Neural crest cell (in vitro differentiated cells): ENCODE measurements around the gene CREB3L1. TPM values are rescaled to one million over a fixed set of nuclear protein-coding genes. Genes with fewer than 3 reads are reported as not detected.

ENCODE experiments used
- DNase-seq: peaks from one replicate; pipeline ENCODE4 v3.0.0; 2021; ENCODE audit warnings: low read depth, mixed read lengths, low spot score
- H3K27ac Mint-ChIP-seq: one replicate; pipeline ENCODE4 v1.8.0; 2021; ENCODE audit warnings: mild to moderate bottlenecking, mixed read lengths; ENCODE audit not compliant: unreplicated experiment
- H3K27me3 Mint-ChIP-seq: 2 replicates; pipeline ENCODE4 v1.8.0; 2021; ENCODE audit warnings: low read depth, mild to moderate bottlenecking, mixed read lengths
- H3K36me3 Mint-ChIP-seq: 2 replicates; pipeline ENCODE4 v1.8.0; 2021; ENCODE audit warnings: low read depth, mild to moderate bottlenecking, mixed read lengths
- H3K4me1 Mint-ChIP-seq: 2 replicates; pipeline ENCODE4 v1.8.0; 2021; ENCODE audit warnings: mixed read lengths
- H3K4me3 Mint-ChIP-seq: one replicate; pipeline ENCODE4 v1.8.0; 2021; ENCODE audit warnings: mild to moderate bottlenecking, mixed read lengths
- H3K9me3 Mint-ChIP-seq: 2 replicates; pipeline ENCODE4 v1.8.0; 2021; ENCODE audit warnings: mixed read lengths
- CTCF ChIP-seq: fragments of 200-600 bp; sonication (generic); conservative IDR thresholded peaks from 2 replicates; pipeline ENCODE4 v1.5.0; 2021; ENCODE audit warnings: antibody characterized with exemption, mild to moderate bottlenecking
- total RNA-seq: library from RNA; stranded (reverse); gene quantifications from 2 replicates; pipeline ENCODE4 v1.2.1, GENCODE V29; 2021

Gene CREB3L1
- total RNA-seq, 1 donor from 2014 or later = 0.75 TPM

- Mint-ChIP-seq H3K27ac (no peak overlapping the region), H3K4me3 (no peak overlapping the region), H3K27me3 (no peaks in the 10 kb centered on the region), H3K4me1 (peaks cover 9% of the 10 kb centered on the region), H3K9me3 (no peaks in the 10 kb centered on the region), H3K36me3 (no peaks in the 10 kb centered on the region)
- DNase-seq = peak; percentile 69
- peak; percentile 89 for TF ChIP-seq CTCF
These were observed 31.4 kb downstream of the CREB3L1 start for GRCh38 chr11:46308631-46309419.

GRCh38 chr11:46309814-46310259 is 32.4 kb downstream of the CREB3L1 start:
- no peak for DNase-seq
- H3K27me3 Mint-ChIP-seq = no peaks in the 10 kb centered on the region
- H3K4me1 Mint-ChIP-seq = peaks cover 9% of the 10 kb centered on the region
- no peak for TF ChIP-seq CTCF
- H3K36me3 Mint-ChIP-seq = no peaks in the 10 kb centered on the region
- no peak overlapping the region for H3K27ac Mint-ChIP-seq
- no peaks in the 10 kb centered on the region for H3K9me3 Mint-ChIP-seq
- H3K4me3 Mint-ChIP-seq = no peak overlapping the region

- peak; percentile 84 for TF ChIP-seq CTCF
- H3K27me3 Mint-ChIP-seq = no peaks in the 10 kb centered on the region
- peaks cover 5% of the 10 kb centered on the region for H3K4me1 Mint-ChIP-seq
- no peaks in the 10 kb centered on the region for H3K36me3 Mint-ChIP-seq
- no peaks in the 10 kb centered on the region for H3K9me3 Mint-ChIP-seq
- no peak overlapping the region for H3K27ac Mint-ChIP-seq
- DNase-seq = peak; percentile 83
- no peak overlapping the region for H3K4me3 Mint-ChIP-seq
These were observed 37.7 kb downstream of the CREB3L1 start for GRCh38 chr11:46315033-46315738.

GRCh38 chr11:46315783-46316563 is 38.5 kb downstream of the CREB3L1 start:
- Mint-ChIP-seq H3K4me1 (peaks cover 5% of the 10 kb centered on the region), H3K9me3 (no peaks in the 10 kb centered on the region), H3K36me3 (no peaks in the 10 kb centered on the region), H3K4me3 (no peak overlapping the region), H3K27ac (no peak overlapping the region), H3K27me3 (no peaks in the 10 kb centered on the region)
- DNase-seq = no peak
- TF ChIP-seq CTCF = no peak

- Mint-ChIP-seq H3K27ac (no peak overlapping the region), H3K4me1 (peaks cover 5% of the 10 kb centered on the region), H3K27me3 (no peaks in the 10 kb centered on the region)
These were observed 41.6 kb downstream of the CREB3L1 start for GRCh38 chr11:46319074-46319453.

More at GRCh38 chr11:46319074-46319453, 41.6 kb downstream of the CREB3L1 start:
- TF ChIP-seq CTCF = no peak
- no peaks in the 10 kb centered on the region for H3K36me3 Mint-ChIP-seq
- no peak overlapping the region for H3K4me3 Mint-ChIP-seq
- H3K9me3 Mint-ChIP-seq = no peaks in the 10 kb centered on the region
- DNase-seq = no peak
